Kidney (tissue), 14 donors: ENCODE results near the gene CCDC6. TPM values are rescaled to one million over a fixed set of nuclear protein-coding genes. Genes with fewer than 3 reads are reported as not detected.

Experiments
- DNase-seq, 5 donors: peaks; one replicate each; pipeline ENCODE4 v3.0.0-alpha.2; 2013 to 2020
- FAIRE-seq: peaks from 2 replicates; lab custom pipeline; 2012; peaks lifted over from hg19 to GRCh38; lab: Jason Lieb, UNC
- H3K27ac ChIP-seq, 2 donors: one replicate each; pipeline ENCODE4 v1.7.0; 2013; ENCODE audit warnings: low read depth in 2 of 2, low read length in 2 of 2, inconsistent platforms in 1 of 2
- H3K27me3 ChIP-seq: one replicate; pipeline ENCODE4 v1.7.1; 2013; ENCODE audit warnings: low read length, inconsistent platforms; ENCODE audit not compliant: control insufficient read depth, insufficient read depth
- H3K36me3 ChIP-seq, 3 donors: one replicate each; pipeline versions ENCODE4 v1.7.0 to v1.7.1; 2013; ENCODE audit warnings: low read length in 3 of 3, control low read depth in 1 of 3, inconsistent platforms in 1 of 3; ENCODE audit not compliant: insufficient read depth in 3 of 3, control insufficient read depth in 2 of 3
- H3K4me1 ChIP-seq, 3 donors: one replicate each; pipeline versions ENCODE4 v1.7.0 to v1.7.1; 2013; ENCODE audit warnings: low read length in 3 of 3, inconsistent platforms in 1 of 3, low read depth in 1 of 3; ENCODE audit not compliant: control insufficient read depth in 2 of 3, insufficient read depth in 2 of 3
- H3K4me3 ChIP-seq, 3 donors: one replicate each; pipeline versions ENCODE4 v1.7.0 to v1.8.1; 2013; ENCODE audit warnings: low read length in 3 of 3, control low read depth in 1 of 3, inconsistent platforms in 1 of 3
- H3K9ac ChIP-seq, 3 donors: one replicate each; pipeline versions ENCODE4 v1.7.0 to v1.7.1; 2013; ENCODE audit warnings: low read length in 3 of 3, control low read depth in 1 of 3, inconsistent platforms in 1 of 3
- H3K9me3 ChIP-seq, 3 donors: one replicate each; pipeline versions ENCODE4 v1.7.0 to v1.7.1; 2013; ENCODE audit warnings: low read length in 3 of 3, control low read depth in 1 of 3, inconsistent platforms in 1 of 3; ENCODE audit not compliant: control insufficient read depth in 2 of 3, insufficient read depth in 1 of 3
- intact Hi-C: fragments of 100-400 bp; cut with DNase I; formaldehyde crosslinking; loops from one replicate; pipeline ENCODE4 v1.11.1; 2022
- polyA plus RNA-seq: library from polyadenylated mRNA; stranded (reverse); fragments of 350-450 nt; fragmentation: Illumina TruSeq; extraction: RNeasy Lipid Tissue Mini Kit (QIAGEN cat#74804); gene quantifications from one replicate; pipeline ENCODE4 v1.2.3, GENCODE V29; 2014; ENCODE audit warnings: low read depth, low replicate concordance; ENCODE audit not compliant: insufficient read depth
- total RNA-seq: library from RNA; stranded (reverse); fragmentation: NEBNext Ultra II Directional; extraction: Animal tissue kit (Norgen Biotek cat#: 25700); gene quantifications from one replicate; pipeline ENCODE4 v1.2.1, GENCODE V29; 2021
- TF ChIP-seq, protein P1 (sequence below): IDR thresholded peaks from 3 replicates; pipeline ENCODE4 v1.5.1; 2012; ENCODE audit warnings: mild to moderate bottlenecking, moderate library complexity, borderline replicate concordance; ENCODE audit not compliant: insufficient read depth; ENCODE audit errors: extremely low read depth
- donor health status: control.
- donor health status: control.
- donor health status: control.
- donor health status: control.
- donor health status: control.
- donor health status: DM: yes; HTN: yes; CAD: no.
- donor health status: Normal renal cell carcinoma (clear cell type).

CCDC6 gene
- total and polyA plus RNA-seq, 2 donors from 2014 or later, result 15.5 to 47.0 TPM

- TF ChIP-seq, protein P1, sequence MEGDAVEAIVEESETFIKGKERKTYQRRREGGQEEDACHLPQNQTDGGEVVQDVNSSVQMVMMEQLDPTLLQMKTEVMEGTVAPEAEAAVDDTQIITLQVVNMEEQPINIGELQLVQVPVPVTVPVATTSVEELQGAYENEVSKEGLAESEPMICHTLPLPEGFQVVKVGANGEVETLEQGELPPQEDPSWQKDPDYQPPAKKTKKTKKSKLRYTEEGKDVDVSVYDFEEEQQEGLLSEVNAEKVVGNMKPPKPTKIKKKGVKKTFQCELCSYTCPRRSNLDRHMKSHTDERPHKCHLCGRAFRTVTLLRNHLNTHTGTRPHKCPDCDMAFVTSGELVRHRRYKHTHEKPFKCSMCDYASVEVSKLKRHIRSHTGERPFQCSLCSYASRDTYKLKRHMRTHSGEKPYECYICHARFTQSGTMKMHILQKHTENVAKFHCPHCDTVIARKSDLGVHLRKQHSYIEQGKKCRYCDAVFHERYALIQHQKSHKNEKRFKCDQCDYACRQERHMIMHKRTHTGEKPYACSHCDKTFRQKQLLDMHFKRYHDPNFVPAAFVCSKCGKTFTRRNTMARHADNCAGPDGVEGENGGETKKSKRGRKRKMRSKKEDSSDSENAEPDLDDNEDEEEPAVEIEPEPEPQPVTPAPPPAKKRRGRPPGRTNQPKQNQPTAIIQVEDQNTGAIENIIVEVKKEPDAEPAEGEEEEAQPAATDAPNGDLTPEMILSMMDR, result no peak
- FAIRE-seq (no peak), DNase-seq (no peak)
- Histone ChIP-seq H3K36me3 (peaks cover 8 to 15% (median 11%) of the 10 kb centered on the region in 3 donors), H3K9me3 (no peaks in the 10 kb centered on the region), H3K27ac (no peak overlapping the region), H3K9ac (no peak overlapping the region), H3K27me3 (no peaks in the 10 kb centered on the region), H3K4me1 (no peaks in the 10 kb centered on the region), H3K4me3 (no peak overlapping the region)
- intact Hi-C loops, result no loop called here
These were observed 91.5 kb downstream of the CCDC6 start for GRCh38 chr10:59814878-59815277.

DNA sequence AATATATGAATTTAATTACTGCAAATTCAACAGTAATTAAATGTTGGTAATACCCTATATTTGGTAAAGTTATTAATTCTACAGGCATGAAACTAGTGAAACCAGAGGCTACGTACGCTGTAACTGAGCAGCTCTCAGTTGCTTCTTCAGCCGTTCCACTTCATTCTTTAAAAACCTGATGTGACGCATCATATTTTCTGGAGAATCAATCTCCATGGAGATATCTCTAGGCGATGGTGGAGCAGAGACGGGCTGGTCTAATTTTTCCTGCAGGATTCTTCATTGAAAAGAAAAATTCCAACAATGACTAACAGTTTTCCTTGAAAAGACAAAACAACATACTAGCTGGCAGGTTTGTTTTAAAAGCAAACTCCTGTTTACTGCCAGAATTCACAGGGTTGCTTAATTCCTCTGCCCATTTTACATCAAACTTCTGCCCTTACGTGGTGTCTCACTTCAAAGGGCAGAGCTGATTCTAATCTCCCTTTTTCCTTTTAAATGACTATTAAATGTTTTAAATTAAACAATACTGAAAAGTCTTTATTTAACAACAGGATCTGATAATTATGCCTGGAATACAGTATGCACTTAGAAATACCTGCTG lies 93.7 kb downstream of the CCDC6 start:
- no peaks in the 10 kb centered on the region for H3K27me3 ChIP-seq
- peaks cover 0 to 2% (median 0%) of the 10 kb centered on the region in 3 donors for H3K4me1 ChIP-seq
- DNase-seq (no peak), FAIRE-seq (no peak)
- TF ChIP-seq, protein P1, result no peak
- H3K4me3 ChIP-seq, result no peak overlapping the region
- H3K27ac ChIP-seq, result no peak overlapping the region
- H3K9me3 ChIP-seq, result no peaks in the 10 kb centered on the region
- H3K36me3 ChIP-seq, result peaks cover 8 to 16% (median 16%) of the 10 kb centered on the region in 3 donors
- H3K9ac ChIP-seq, result no peak overlapping the region
- intact Hi-C loops, result no loop called here

GRCh38 chr10:59809644-59809974 lies 96.7 kb downstream of the CCDC6 start:
- FAIRE-seq (no peak), DNase-seq (no peak)
- H3K9ac ChIP-seq, result no peak overlapping the region
- H3K4me1 ChIP-seq, result peaks cover 0 to 3% (median 2%) of the 10 kb centered on the region in 3 donors
- no peak overlapping the region for H3K4me3 ChIP-seq
- no peaks in the 10 kb centered on the region for H3K9me3 ChIP-seq
- intact Hi-C loops, result loop anchor here (5.0 kb wide), 1 partner anchor 182 kb away; no protein-coding TSS in a partner anchor
- H3K27ac ChIP-seq, result no peak overlapping the region
- TF ChIP-seq, protein P1, result no peak
- H3K27me3 ChIP-seq, result no peaks in the 10 kb centered on the region
- peaks cover 11 to 34% (median 28%) of the 10 kb centered on the region in 3 donors for H3K36me3 ChIP-seq
